IPS-NIHi7 (cell line): ENCODE results near the gene RASIP1.

Experiments
- DNase-seq: peaks from one replicate; pipeline ENCODE4 v3.0.0; 2012; ENCODE audit warnings: mixed read lengths; ENCODE audit errors: extremely low spot score

RASIP1 gene

DNA sequence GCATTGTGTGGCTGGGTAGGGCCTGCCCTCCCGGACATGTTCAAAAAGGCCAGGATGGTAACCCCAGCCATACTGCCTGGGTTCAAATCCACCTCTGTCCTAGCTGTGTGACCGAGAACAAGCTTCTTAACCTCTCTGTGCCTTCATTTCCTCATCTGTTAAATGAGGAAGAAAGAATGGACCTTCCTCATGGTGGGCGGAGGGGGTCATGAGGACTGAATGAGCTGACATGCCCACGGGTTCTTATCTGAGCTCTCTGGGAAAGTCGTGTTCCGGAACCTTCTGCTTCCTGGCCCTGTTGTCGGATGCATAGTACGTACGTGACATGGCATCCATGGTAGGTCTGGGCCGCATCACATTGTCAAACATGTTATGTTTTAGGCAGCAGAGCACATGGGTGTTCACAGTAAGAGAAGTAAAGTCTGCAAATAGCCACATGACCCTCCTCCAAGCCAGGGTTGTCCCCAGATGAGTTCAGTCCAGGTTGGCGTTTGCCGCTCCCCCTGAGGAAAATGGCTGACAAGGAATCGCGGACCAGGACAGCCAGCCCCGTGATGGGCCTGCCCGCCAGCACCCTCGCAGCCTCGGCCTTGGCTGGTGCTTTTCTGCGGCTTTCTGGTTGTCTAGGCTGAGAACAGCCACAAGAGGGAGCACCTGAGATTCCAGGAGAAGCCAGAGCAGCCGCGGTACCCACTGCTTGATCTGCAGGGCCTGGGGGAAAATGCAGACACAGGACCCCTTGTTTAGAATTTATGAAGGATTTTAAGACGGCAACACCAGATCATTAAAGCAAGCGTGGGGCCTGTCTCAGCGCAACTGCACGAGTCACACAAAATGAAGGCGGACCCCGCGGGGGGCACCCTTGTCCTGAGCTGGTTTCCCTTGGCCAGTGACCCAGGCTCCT, 65.2 kb downstream of the RASIP1 start:
- DNase-seq: peak; percentile 97

DNA sequence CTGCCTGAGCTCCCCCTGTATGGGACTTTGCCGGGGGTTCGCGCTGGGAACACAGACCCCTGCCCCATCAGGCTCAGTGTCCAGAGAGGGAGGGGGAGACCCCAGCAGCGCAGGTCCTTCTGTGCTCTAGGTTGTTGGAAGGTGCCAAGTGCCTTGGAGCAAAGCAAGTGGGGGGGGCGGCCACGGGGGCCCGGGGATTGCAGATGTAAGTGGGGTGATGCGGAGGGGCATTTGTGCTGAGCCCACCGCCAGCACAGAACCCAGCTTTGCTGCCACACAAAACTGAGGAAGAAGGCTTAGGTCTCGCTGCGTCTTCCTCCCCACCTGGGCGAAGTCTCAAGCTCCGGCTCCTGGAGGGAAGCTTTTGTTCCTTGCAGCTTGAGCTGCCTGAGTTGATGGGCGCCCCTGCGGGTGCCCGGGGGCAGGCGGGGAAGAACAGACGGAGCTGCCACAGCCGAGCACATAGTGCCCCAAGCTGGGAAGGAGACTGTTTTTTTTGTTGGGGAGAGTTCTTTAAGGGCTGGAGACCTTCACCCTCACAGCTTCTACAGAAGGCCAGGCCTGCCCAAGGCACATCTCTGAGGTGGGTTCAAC, 66.1 kb downstream of the RASIP1 start:
- DNase-seq: peak; percentile 59

DNA sequence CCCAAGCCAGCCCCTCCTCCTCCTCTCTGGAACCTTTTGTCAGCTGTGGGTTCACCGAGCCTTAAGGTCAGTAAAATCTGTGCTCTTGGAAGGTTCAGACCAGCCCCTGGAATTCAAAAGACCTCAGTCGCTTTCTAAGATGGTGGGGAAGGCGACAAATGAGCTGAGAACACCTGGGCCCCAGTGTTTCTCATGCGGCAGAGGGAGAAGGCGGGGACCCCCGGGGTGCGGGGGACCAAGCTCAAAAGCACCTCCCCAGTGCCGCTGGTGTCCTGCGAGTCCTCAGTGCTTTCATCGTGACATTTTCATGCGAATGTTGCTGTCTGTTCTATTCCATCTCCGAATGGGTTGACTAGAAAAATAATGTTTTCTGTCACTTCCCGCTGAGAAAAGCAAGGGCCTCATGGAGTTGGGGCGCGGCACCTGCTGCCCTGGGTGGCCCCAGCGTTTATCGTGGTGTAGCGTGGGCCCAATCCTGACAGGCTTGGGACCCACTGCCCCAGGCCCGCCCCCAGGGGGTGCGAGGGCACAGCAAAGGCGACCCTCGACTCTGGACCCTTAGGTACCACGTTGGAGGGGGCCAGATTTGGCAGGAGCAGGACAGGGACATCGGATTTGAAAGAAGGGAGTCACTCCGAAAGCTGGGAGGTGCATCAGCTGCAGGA, 66.8 kb downstream of the RASIP1 start:
- DNase-seq: no peak

DNA sequence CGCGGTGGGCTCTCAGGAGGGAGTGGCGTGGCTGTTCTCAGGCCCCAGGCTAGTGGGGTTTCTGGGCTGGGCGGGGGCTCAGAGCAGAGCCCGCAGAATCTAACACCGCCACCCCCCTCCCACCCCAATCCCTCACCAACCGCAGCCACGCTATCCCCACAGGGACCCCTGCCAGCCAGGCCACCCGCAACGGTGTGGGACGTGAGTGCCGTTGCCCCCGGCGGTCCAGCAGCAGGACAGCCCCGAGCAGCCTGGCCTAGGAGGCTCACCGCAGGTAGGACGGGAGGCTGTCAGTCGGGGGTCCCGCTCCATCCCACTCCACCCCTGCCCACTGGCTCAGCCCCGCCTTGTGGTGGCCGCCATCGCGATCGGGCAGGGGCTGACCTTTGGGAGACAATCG, 67.4 kb downstream of the RASIP1 start, which contains the start of gene NTN5:
NTN5 (minus strand) TSS at position 24 of the 400 bp plus-strand sequence. CDS start 2,031 bp downstream, outside the sequence.
- DNase-seq: no peak

DNA sequence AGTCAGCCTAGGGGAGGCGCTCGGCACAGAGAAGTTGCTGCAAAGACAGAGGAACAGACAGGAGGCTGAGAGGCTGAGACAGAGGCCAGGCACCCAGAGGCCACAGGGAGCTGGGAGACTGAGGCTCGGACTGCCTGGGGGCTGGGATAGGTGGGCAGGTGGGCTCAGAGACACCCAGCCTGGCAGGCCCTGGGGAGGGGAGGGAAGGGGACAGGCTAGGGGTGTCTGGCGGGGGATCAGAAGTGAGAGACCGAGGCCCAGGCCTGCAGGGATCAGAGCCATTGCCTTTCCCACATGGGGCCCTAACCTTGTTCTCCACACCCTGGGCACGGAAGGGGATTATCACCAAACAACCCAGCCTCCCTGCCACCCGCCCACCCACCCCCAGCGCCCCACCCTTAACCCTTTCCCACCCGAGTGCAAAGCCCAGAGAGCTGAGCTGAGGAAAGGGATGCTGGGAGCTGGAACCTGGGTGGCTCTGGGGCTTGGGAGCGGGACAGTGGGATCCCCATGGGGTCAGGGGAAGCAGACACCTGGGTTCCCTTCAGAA, 68.9 kb downstream of the RASIP1 start:
- no peak for DNase-seq

DNA sequence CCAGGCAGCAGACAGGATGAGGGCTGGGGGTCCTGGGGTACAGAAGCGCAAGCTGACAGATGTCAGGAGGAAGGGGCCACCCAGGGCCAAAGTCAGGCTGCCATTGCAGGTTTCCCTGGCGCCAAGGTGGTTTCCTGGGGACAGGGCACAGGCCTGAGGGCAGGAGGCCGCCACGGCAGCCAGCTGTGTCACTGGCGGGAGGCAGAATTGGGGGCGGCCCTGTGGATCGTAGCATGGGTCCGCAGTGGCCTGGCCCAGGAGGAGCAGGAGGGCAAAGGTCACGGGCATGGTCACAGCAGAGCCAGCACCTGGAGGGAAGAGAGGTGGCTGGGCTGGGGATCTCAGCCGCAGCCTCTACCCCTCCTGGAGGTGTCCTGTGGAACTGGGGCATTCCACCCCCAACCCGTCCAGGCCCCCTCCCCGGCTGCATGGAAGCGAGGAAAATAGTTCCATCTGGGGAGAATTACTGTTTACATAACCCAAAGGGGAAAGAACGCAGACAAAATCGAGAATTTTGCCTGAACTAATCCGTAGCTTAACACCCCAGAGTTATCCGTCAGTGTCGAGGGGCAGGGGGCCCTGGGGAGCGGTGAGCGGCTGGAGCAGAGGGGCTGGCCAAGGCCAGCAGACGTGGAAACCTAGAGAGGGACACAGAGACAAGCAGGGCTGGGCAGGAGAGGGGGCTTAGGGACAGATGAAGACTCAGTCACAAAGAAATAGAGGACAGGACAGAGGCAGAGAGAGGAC, 69.5 kb downstream of the RASIP1 start:
- no peak for DNase-seq
